Measurements from ENCODE around the gene PNPLA3.
"Not testable (repeated sequence)": the region's sequence is repeated elsewhere in the genome, so short reads cannot be mapped to it uniquely, and the experiment has no call there.

The PNPLA3 gene

DNA sequence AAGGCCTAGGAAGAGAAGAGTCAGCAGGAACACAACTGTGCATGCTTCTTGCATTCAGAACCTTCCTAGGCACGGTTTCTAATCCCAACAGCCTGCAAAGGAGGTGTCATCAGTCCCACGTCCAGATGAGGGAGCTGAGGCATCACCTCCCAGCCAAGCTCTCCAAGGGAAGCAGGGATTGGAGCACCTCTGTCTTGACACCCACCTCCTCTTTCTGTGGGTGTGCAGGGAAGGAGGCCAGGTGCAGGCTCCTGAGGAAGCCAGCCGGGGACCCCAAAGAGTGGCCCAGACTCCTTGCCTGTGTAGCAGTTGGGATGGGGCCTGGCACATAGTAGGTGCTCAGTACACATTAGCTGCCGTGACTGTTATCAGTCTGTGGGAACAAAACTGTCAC is 33.7 kb upstream of the PNPLA3 start:
- no peak for DNase-seq (ENCODE audit: low read depth)

DNA sequence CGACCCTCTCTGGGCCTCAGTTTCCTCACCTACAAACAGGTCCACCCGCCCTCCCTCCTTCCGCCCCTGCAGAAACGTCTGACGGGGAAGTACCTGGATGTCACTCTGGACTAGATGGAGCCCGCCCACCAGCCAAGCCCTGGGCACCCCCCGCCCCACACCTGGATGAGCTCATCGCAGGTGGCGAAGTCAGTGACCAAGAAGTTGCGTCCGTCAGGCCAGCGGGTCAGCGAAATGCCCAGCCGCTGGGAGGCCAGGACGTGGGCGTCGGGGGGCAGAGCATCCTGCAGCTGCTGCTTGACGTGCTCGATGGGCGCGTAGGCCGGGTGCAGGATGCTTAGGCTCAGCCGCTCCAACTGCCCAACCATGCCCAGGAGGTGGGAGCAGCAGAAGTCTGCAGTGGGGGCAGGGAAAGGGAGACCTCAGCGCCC is 32.7 kb upstream of the PNPLA3 start:
- DNase-seq (ENCODE audit: low read depth), result no peak

DNA sequence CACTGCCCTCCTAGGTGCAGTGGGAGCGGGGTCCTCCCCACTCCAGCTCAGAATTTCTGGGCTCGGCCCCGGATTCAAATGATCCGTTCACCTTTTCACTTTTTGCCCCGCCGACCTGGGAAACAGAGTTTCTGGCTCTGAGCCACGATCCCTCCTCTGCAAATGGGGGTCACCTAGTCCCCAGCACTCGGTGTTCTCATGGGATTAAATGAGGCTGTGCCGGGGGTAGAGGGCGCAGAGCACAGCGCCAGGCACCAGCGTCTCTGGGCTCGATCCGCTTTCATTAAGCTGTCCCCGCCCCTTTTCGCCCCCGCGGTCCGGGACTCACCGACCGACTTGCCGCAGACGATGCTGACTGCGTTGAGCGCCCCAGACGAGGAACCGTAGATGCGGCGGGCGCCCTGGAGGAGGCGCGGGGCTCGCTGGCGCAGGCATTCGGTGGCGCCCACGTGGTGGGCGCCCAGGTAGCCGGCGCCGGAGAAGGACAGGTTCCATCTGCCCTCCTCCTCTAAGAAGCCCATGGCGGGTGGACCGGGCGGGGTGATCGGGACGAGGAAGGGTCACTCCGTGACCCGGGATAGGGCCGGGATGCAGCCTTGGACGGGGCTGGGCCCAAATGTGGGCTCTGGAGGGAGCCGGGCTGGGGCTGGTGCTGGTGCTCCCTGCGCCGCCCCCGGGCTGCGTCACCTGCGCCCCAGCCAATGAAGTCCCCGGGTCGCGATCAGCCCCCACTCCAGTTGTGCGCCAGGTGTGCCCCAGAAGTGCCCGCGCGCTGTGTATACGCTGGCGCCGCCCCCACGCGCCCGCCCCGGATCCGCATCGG is 32.0 kb upstream of the PNPLA3 start, which contains the start of gene PNPLA5:
PNPLA5 (minus strand) TSS at position 654 of the 823 bp plus-strand sequence; CDS start at position 521, 133 bp downstream.
- DNase-seq (ENCODE audit: low read depth), result no peak

DNA sequence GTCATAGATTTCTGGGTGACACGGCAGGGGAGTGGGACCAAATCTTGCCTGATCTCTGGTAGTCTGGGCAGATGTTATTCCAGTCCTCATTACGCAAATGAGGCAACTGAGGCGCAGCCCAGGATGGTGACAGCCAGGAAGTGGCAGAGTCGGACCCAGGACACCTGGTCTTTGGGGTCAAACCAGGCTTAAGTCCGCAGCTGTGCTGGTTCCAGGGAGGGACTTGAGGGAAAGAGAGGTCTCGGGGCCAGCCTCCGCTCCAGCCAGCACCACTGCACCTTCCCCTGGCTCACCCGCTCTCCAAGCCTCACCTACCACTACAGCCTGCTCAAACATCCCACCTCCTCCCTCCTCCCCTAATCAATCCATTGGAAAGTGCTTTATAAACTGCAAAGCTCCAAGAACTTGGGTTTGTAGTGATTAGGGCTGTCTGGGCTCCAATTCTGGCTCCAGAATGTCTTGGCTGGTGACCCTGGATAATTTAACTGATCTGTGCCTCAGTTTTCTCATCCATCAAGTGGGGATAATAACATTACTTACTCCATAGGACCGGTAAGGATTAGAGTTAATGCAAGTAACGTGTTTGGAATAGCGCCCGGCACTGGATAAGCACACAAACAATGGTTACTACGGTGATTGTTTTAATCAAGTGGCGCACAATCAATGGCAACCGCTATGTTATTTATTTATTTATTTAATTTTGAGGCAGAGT is 31.3 kb upstream of the PNPLA3 start:
- no peak for DNase-seq (ENCODE audit: low read depth)

DNA sequence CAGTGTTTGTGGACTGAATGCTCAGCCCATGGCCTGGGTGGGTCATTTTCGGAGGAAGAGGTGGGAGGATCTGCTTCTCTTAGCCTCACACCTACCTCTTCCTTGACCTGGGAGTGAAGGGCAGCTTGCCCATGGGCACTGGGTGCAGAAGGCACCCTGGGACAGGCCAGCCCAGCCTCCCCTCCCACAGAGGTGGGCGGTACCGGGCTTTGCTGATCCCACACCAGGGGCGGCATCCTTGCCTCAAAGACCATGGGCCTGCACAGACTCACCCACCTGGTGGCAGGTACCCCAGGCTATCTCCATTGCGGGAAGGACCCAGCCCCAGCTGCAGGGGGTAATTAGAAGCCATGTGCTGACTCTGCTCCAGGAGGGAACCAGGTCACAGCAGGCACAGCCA is 30.3 kb upstream of the PNPLA3 start:
- DNase-seq (ENCODE audit: low read depth), result no peak

DNA sequence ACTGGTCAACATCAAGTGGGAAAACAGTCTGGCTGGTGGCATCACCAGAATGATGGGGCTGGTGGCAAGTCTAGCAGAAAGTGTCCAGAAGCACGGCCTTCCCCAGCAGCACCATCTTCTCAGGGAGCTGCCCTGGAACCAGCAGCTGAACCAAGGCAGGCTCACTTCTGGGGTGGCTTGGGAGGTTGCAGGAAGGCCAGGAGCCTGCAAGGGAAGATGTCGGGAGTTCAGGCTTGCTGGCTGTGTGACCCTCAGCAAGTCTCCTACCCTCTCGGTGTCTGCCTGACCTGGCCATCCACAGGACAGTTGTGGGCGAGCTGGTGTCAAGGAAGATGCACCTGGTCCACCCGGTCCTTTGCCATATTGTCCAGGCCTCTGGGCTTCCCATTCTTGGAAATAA is 29.5 kb upstream of the PNPLA3 start:
- DNase-seq (ENCODE audit: low read depth), result no peak

DNA sequence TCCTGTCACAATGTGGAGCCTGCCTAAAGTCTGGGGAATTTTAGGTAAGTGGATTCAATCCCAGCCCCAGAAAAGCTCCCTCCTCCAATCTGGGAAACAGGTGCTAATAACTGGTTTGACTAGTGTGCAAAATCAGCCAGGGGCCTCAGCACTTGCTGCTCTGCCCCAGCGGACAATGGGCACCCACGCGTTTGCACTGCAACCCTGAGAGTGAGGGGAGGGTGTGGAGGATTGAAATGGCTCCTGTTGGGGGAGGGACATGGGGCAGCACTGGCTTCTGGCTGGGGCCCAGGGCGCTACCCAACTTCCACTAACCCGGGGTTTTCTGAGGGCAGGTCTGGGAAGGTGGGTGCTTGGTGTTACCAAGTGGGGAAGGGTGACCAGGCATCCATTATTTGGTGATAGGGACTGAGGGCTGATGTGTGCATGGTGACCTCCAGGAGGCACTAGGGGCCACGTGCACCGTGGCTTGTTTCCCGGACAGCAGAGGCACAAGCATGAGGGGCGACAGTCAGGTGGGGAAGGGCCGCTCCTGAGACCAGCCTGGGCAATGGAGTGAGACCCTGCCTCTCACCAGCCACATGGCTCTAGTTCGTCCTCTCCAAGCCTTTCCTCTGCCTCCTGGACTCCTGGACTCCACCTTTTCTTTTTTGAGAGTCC is 27.5 kb upstream of the PNPLA3 start:
- no peak for DNase-seq (ENCODE audit: low read depth)

DNA sequence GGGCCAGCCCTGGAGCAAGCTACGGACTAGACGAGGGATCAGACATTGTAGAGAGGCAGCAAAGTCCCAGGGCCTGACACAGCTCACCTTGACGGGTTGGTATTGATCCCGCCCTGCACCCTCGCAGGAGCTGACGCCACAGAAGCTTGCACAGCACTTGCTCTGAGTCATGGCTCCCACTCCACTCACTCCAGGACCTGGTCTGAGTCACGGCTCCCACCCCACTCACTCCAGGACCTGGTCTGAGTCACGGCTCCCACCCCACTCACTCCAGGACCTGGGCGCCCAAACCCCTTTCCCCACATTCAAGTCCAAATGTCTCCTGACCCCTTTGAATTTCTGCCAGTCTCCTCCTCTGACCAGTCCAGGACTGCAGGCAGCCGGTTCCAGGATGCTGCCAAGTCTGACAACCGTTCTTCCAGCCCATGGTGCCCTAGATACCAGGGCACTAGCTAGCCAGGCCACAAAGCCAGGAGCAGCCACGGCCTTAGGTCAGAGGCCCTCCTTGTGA is 25.8 kb upstream of the PNPLA3 start:
- no peak for DNase-seq (ENCODE audit: low read depth)

DNA sequence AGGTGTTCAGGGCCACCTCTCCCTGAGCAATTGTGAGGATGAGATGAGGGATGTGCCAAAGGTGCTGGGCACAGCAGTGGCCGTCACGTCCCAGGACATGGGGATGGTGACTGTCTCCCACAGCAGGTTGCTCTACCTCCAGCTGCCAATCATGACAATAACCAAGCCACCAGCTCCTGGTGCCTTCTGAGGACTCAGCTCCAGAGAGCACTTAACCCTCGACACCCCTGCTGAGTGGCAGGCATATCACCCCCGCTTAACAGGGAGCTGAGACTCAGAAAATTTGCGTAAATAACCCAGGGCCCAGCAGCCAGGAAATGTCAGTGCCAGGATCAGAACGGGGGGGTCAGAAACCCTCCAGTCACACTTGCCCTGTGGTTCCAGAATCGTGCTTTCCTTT is 23.4 kb upstream of the PNPLA3 start:
- DNase-seq (ENCODE audit: low read depth), result no peak

DNA sequence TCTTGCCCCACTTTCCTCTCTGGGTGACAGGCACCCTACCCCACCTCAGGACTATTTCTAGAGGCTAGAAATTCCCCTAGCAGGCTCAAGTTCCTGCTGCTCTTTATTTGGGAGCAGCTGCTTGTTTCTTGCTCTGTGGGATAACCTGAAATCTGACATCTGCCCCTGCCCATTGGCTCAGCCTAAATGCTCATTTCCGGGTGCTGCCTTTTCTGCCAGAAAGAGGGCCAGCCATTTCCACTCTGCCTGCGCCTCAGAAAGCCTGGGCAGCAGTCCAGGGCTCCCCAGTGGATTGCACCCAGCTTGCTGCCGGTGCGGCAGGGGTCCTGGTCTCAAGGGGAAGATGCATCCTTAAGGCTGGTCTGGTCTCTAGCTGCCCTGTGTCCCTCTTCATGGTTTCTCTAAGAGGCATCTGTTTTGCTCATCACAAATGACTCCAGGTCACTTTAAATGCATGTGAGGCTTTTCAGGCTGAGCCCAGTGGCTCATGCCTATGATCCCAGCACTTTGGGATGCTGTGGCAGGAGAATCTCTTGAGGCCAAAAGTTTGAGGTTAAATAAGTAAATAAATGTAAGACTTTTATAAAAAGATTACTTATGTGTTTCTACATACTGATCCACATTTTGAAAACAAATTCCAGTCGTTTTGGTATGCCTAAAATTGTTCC is 21.5 kb upstream of the PNPLA3 start:
- no peak for DNase-seq (ENCODE audit: low read depth)

DNA sequence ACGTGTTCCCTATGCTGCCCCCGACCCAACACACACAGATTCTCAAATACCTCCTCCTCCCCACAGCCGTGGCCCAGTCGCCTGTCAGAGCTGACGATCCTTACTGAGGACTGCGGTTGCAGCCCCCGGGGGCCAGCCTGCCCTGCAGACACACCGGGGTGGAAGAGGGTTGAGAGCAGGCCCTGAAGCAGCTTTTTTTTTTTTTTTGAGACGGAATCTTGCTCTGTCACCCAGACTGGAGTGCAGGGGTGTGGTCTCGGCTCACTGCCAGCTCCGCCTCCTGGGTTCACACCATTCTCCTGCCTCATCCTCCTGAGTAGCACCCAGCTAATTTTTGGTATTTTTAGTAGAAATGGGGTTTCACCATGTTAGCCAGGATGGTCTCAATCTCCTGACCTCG is 20.6 kb upstream of the PNPLA3 start:
- DNase-seq (ENCODE audit: low read depth), result not testable (repeated sequence)

DNA sequence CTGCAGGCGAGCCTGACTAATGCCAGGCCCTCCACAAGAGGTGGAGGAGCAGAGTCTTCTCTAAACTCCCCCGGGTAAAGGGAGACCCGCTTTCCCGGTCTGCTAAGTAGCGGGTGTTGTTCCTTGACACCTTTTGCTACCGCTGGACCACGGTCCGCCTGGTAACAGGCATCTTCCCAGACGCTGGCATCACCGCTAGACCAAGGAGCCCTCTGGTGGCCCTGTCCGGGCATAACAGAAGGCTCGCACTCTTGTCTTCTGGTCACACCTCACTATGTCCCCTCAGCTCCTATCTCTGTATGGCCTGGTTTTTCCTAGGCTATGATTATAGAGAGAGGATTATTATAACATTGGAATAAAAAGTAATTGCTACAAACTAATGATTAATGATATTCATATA is 19.2 kb upstream of the PNPLA3 start:
- not testable (repeated sequence) for DNase-seq (ENCODE audit: low read depth)

DNA sequence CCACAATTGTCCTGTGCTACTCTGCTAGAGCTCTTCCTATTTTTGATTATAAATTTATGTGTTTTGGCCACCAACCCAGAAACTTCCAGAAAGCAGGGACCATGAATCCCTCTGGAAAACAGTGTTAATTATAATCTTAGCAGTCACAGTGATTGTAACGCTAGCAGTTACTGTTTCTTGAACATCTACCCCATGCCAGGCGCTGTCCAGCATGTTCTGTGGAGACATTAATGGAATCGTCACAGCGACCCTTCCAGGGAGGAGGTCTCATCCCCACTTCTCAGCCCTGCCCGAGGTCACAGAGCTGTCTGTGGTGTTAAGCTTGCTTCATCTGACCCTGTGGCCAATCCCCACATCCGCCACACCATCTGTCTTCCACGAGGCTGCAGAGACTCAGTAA is 17.9 kb upstream of the PNPLA3 start:
- no peak for DNase-seq (ENCODE audit: low read depth)

DNA sequence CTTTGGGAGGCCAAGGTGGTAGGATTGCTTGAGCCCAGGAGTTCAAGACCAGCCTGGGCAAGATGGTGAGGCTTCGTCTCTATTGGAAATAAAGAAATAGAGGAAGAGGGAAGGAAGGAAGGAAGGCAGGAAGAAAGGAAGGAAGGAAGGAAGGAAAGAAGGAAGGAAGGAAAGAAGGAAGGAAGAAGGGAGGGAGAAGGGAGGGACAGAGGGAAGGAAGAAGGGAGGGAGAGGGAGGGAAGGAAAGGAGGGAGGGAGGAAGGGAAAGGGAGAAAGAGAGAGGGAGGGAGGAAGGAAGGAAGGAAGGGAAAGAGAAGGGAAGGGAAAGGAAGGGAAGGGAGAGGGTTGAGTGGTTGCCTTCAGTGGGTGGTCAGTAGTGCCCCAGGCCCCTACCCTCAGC is 13.9 kb upstream of the PNPLA3 start:
- DNase-seq (ENCODE audit: low read depth), result no peak

DNA sequence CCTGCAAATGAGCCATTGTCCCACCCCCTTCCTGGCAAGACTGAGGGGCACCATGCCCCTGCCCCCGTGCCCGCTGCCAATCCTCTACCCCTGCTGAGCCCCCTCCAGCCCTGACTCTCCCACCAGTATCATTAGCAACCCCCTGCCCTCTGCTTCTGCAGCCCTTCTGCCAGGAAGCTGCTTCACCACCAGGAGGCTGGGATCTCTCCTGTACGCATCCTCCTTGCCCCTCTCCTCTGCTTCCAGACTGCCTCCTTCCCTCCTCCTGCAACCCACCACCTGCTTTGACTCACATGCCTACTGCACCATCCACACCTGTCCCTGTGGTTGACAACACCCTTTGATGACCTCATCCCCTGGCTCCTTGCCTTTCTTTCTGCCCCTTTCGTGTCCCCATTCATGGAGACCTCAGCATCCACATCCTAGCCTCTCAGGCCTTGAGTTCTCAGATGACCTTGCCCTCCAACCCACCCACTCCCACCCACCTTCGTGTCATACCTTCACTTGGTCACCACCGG is 13.4 kb upstream of the PNPLA3 start:
- no peak for DNase-seq (ENCODE audit: low read depth)

DNA sequence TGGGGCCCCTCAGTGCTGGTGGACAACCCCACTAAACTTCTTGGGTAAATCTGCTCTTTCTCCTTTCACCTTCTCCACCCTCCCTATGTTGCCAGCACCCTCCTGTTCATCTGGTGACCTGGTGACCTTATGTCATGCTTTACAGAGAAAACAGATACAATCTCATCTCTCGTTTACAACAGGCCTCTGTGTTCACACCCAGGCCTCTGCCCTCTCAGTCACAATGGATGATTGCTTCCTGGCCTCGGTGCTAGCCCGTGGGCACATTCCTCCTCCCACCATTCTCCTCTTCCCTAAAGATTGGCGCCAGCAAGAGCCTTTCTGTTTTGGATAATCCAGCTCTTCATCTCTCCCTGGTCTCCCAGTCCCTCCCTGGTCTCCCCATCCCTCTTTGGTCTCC is 12.3 kb upstream of the PNPLA3 start:
- DNase-seq (ENCODE audit: low read depth), result no peak

DNA sequence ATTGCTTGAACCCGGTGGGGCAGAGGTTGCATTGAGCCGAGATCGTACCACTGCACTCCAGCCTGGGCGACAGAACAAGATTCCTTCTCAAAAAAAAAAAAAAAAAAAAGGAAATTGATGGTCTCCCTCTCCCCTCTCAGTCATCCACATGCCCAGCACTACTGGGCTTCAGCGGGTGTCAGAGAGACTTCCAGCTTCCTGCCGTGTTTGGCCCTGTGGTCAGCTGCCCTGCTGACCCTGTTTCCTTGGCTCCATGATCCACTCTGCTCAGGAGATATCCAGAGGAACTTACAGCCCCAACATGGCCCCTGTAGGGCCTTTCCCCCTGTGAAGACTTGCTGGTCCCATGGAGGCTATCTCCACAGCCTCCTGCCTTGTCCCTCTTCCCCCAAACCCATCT is 6.1 kb upstream of the PNPLA3 start:
- DNase-seq (ENCODE audit: low read depth), result no peak

DNA sequence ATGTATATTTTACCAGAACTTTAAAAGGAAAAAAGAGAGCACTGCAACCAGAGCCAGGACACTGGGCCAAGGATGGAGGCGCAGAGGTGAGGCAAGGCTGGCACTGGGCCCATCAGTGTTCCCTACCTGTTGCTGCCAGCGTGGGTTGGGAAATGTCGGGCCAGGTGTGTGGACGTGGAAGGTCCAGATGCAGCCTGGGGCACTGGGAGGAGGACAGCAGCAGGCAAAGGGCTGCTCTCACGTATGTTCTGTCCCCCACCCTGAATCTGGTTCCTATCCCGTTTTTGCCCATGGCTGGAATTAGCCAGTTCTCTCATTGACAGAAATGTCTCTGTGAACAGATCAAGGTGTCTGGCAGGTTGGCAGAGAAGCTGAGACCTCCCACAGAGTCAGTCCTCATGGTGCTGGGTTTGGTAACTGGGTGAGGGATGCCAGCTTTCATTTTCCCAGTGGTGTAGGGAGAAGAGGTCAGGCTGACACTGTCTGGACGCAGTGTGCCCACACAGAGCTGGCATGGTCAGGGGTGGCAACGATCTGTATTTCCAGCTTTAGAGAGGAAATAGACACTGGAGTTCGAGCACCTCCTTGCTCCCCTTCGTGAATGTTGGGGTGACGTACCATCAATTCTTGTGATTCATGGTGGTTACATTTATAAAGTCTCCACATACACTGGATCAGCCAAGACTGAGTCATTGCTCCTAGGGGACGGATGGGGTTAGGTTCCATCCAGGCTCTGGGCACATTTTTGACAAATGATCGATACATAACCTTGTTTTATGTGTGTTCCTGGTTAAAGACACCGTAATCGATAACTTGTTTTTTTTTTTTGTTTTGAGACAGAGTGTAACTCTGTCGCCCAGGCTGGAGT is 4.3 kb upstream of the PNPLA3 start:
- DNase-seq (ENCODE audit: low read depth), result no peak

DNA sequence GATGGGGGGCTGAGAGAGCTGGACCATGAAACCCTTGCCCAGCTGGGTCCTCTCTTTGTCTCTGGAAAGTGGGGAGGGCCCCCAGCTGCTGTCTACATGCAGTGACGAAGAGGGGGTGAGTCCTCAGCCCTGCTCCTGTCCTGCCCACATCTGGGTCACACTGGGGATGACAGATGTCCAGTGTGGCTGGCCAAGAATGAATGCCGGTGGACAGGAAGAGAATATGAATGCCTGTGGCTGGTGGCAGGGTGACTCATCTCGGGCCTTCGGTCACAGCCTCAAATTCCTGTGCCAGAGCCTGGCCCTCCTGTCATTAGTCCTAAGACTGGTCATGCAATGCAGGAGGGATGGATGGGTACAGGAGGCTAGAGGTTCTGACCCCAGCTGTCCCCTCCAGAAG is 2.2 kb upstream of the PNPLA3 start:
- no peak for DNase-seq (ENCODE audit: low read depth)

DNA sequence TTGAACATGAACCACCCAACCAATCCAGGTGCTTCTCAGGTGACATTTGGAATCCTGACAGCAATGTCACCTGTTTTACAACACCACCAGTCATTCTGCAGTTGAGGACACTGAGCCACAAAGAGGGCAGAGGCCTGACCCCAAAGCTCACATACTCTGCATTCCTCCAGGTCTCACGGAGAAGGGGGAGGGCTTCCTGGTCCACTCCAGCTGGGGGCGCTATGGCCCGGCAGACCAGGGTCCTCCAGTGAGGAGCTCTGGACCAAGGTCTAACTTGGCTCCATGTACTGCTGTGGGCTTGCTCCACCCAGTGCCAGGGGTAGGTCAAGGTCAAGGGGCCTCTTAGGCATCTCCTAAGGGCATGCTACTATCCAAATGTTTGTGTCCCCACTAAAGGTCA is 1.5 kb upstream of the PNPLA3 start:
- DNase-seq (ENCODE audit: low read depth), result no peak

DNA sequence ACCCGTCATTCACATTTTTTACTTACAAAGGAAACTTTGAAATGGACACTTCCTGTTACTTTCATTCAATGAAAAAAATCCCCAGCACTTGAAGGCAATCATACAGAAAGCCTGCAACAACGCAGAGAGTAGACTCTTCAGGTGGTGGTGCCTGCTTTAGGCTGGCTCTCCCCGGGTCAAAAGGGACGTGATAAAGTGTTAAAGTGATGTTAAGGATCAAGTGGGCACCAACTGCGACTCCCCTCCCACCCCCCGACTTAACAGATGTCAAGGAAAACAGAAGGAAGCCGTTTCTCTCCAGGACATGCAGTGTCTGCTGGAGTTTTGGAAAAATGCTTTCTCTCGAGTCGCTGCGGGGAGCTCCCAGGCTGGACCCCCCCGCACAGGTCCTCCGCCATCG is 414 bp upstream of the PNPLA3 start:
- no peak for DNase-seq (ENCODE audit: low read depth)

Measured in activated T-cell treated with anti-CD3 and anti-CD28 coated beads for 24 hours (primary cell).